HepG2 (cell line): Measurements from ENCODE around the gene SLC6A9. TPM values are rescaled to one million over a fixed set of nuclear protein-coding genes. Genes with fewer than 3 reads are reported as not detected.

ENCODE experiments used
- ATAD3A ChIP-seq: sonication (generic); formaldehyde crosslinking; IDR thresholded peaks from 2 replicates; pipeline ENCODE4 v1.4.0; 2020; ENCODE audit warnings: missing genetic modification reagents
- DRAP1 ChIP-seq: IDR thresholded peaks from 2 replicates; pipeline ENCODE4 v1.6.1; 2016; ENCODE audit warnings: missing genetic modification reagents, missing compliant biosample characterization
- E2F2 ChIP-seq: sonication (generic); formaldehyde crosslinking; IDR thresholded peaks from 2 replicates; pipeline ENCODE4 v1.4.0; 2020; ENCODE audit warnings: missing genetic modification reagents, borderline replicate concordance
- ELF1 ChIP-seq: sonication (generic); formaldehyde crosslinking; IDR thresholded peaks from 2 replicates; pipeline ENCODE4 v1.4.0; 2020; ENCODE audit warnings: missing genetic modification reagents
- FOSL2 ChIP-seq: sonication (generic); formaldehyde crosslinking; IDR thresholded peaks from 2 replicates; pipeline ENCODE4 v1.4.0; 2020; ENCODE audit warnings: missing genetic modification reagents
- GATAD2A ChIP-seq: IDR thresholded peaks from 2 replicates; pipeline ENCODE4 v1.6.1; 2016
- HBP1 ChIP-seq: IDR thresholded peaks from 2 replicates; pipeline ENCODE4 v1.6.1; 2016; ENCODE audit warnings: low read depth, control low read depth
- HNRNPH1 ChIP-seq: fragments of 200-400 bp; formaldehyde crosslinking; optimal IDR thresholded peaks from 2 replicates; pipeline ENCODE3; 2017; ENCODE audit warnings: mild to moderate bottlenecking, low read depth, low read length
- KLF11 ChIP-seq: IDR thresholded peaks from 2 replicates; pipeline ENCODE4 v1.6.1; 2016; ENCODE audit warnings: missing compliant biosample characterization
- KLF15 ChIP-seq: sonication (generic); formaldehyde crosslinking; IDR thresholded peaks from 2 replicates; pipeline ENCODE4 v1.8.1; 2023; ENCODE audit warnings: borderline replicate concordance, mild to moderate bottlenecking, inconsistent platforms, missing genetic modification reagents, mixed read lengths
- MAFG ChIP-seq: sonication (generic); formaldehyde crosslinking; IDR thresholded peaks from 2 replicates; pipeline ENCODE4 v1.5.1; 2020; ENCODE audit warnings: mild to moderate bottlenecking, missing genetic modification reagents
- MTF1 ChIP-seq: sonication (generic); formaldehyde crosslinking; IDR thresholded peaks from 2 replicates; pipeline ENCODE4 v1.5.0; 2020; ENCODE audit warnings: missing genetic modification reagents
- SRSF4 ChIP-seq: fragments of 200-400 bp; formaldehyde crosslinking; IDR thresholded peaks from one replicate; pipeline ENCODE4 v1.6.1; 2018; ENCODE audit warnings: mild to moderate bottlenecking, low read depth, low read length, moderate library complexity; ENCODE audit not compliant: poor library complexity, severe bottlenecking
- TEAD2 ChIP-seq: sonication (generic); formaldehyde crosslinking; IDR thresholded peaks from 2 replicates; pipeline ENCODE4 v1.9.0; 2021; ENCODE audit warnings: missing genetic modification reagents
- TRAFD1 ChIP-seq: sonication (generic); formaldehyde crosslinking; IDR thresholded peaks from 2 replicates; pipeline ENCODE4 v1.5.1; 2020; ENCODE audit warnings: missing genetic modification reagents, mild to moderate bottlenecking, borderline replicate concordance
- ZBTB26 ChIP-seq: IDR thresholded peaks from 2 replicates; pipeline ENCODE4 v1.6.1; 2016; ENCODE audit warnings: missing compliant biosample characterization, missing genetic modification reagents, borderline replicate concordance
- ZNF260 ChIP-seq: sonication (generic); formaldehyde crosslinking; IDR thresholded peaks from 2 replicates; pipeline ENCODE4 v1.4.0; 2020; ENCODE audit warnings: missing genetic modification reagents, low read depth, mild to moderate bottlenecking, borderline replicate concordance
- ZNF350 ChIP-seq: sonication (generic); formaldehyde crosslinking; IDR thresholded peaks from 2 replicates; pipeline ENCODE4 v1.4.0; 2020; ENCODE audit warnings: mild to moderate bottlenecking, low read depth, missing genetic modification reagents, borderline replicate concordance
- ZNF460 ChIP-seq: sonication (generic); formaldehyde crosslinking; IDR thresholded peaks from 2 replicates; pipeline ENCODE4 v1.5.1; 2020; ENCODE audit warnings: missing genetic modification reagents, mild to moderate bottlenecking, borderline replicate concordance
- ZNF598 ChIP-seq: sonication (generic); formaldehyde crosslinking; IDR thresholded peaks from 2 replicates; pipeline ENCODE4 v1.5.1; 2020; ENCODE audit warnings: mild to moderate bottlenecking, missing genetic modification reagents, borderline replicate concordance
- ZNF639 ChIP-seq: conservative IDR thresholded peaks from 2 replicates; pipeline ENCODE4 v1.6.1; 2018; ENCODE audit warnings: missing genetic modification reagents
- polyA plus RNA-seq, 8 experiments: library from polyadenylated mRNA; depleted of rRNA in 3 of 8; stranded (reverse) in 7 of 8; unstranded in 1 of 8; fragments of >200 nt; fragmentation: Illumina TruSeq in 4 of 8; extraction: Trizol in 4 of 8; gene quantifications; 2 replicates each; pipeline versions ENCODE4 v1.2.1 to v1.2.3, GENCODE V29; 2011 to 2016; ENCODE audit warnings: low read depth in 4 of 8, missing spikeins in 1 of 8, mixed read lengths in 1 of 8; ENCODE audit not compliant: insufficient read depth in 1 of 8
- total RNA-seq, 5 experiments: library from RNA; depleted of rRNA; stranded (reverse); fragments of >200 nt; fragmentation: Illumina TruSeq; extraction: Trizol; gene quantifications; 2 replicates each; pipeline ENCODE4 v1.2.3, GENCODE V29; 2016; ENCODE audit warnings: low read depth in 1 of 5

Gene SLC6A9
- total and polyA plus RNA-seq, 2 of the 13 experiments (the other 11 are each of a cell fraction or from before 2014, with no cell fraction given) = 8.5 to 9.9 TPM

- no peak for TF ChIP-seq ZNF460 (CRISPR knock-in tag)
- TF ChIP-seq KLF15 (CRISPR knock-in tag) = no peak; the same call in 1 of the 2 replicates
- TF ChIP-seq ZBTB26 (CRISPR knock-in tag) = peak; percentile 71
- TF ChIP-seq DRAP1 = peak; percentile 62; the same call in 1 of the 2 replicates
- no peak for TF ChIP-seq KLF11 (CRISPR knock-in tag)
- no peak for TF ChIP-seq TRAFD1
- TF ChIP-seq ZNF598 (CRISPR knock-in tag) = peak; percentile 61; the same call in 1 of the 2 replicates
- no peak for TF ChIP-seq MAFG (CRISPR knock-in tag)
- TF ChIP-seq TEAD2 (CRISPR knock-in tag) = no peak
- peak; percentile 60 for TF ChIP-seq ELF1
- 0 out of 2 replicates have a peak, but pooled peaks have one; percentile 20 for TF ChIP-seq GATAD2A (CRISPR knock-in tag)
- TF ChIP-seq E2F2 = no peak
- TF ChIP-seq SRSF4 = no peak
- TF ChIP-seq FOSL2 (CRISPR knock-in tag) = peak; percentile 56
- TF ChIP-seq ZNF260 = no peak
- no peak for TF ChIP-seq HNRNPH1
- no peak for TF ChIP-seq HBP1 (CRISPR knock-in tag)
- TF ChIP-seq MTF1 (CRISPR knock-in tag) = no peak
- TF ChIP-seq ZNF350 (CRISPR knock-in tag) = no peak; the same call in 1 of the 2 replicates
- TF ChIP-seq ZNF639 (CRISPR knock-in tag) = peak; percentile 73
- no peak for TF ChIP-seq ATAD3A (CRISPR knock-in tag)
These were observed 56.6 kb downstream of the SLC6A9 start, which contains the start of gene ATP6V0B (continued) for GRCh38 chr1:43974443-43975248.
